Measurements from ENCODE around the gene SOHLH2.

SOHLH2 gene

DNA sequence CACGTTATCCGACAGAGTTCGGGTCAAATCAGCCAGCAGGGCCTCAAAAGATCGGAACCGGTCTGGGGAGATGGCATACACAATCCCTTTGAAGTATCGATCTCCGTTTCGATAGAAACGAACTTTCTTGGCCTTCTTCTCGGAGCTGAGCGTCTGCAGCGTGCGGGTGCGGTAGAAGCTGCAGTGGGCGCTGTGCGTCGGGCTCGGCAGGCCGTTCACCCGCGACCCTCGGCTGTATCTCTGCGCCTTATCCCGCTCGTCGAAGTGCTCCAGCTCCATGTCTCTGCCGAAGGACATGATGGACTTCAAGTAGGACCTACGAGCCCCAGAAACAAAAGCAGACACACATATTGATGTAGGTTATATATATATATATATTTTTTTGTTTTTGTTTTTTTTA is 88.5 kb downstream of the SOHLH2 start:
- H3K9me3 ChIP-seq (ENCODE audit: severe bottlenecking) = no peaks in the 10 kb centered on the region
- no peak for DNase-seq
- H3K27ac ChIP-seq = no peak overlapping the region
- H3K36me3 ChIP-seq = no peaks in the 10 kb centered on the region
- H3K4me3 ChIP-seq (ENCODE audit: low read depth, low read length) = no peak overlapping the region
- H3K27me3 ChIP-seq (ENCODE audit: insufficient read depth, low read depth, severe bottlenecking) = no peaks in the 10 kb centered on the region
- TF ChIP-seq, protein P1, sequence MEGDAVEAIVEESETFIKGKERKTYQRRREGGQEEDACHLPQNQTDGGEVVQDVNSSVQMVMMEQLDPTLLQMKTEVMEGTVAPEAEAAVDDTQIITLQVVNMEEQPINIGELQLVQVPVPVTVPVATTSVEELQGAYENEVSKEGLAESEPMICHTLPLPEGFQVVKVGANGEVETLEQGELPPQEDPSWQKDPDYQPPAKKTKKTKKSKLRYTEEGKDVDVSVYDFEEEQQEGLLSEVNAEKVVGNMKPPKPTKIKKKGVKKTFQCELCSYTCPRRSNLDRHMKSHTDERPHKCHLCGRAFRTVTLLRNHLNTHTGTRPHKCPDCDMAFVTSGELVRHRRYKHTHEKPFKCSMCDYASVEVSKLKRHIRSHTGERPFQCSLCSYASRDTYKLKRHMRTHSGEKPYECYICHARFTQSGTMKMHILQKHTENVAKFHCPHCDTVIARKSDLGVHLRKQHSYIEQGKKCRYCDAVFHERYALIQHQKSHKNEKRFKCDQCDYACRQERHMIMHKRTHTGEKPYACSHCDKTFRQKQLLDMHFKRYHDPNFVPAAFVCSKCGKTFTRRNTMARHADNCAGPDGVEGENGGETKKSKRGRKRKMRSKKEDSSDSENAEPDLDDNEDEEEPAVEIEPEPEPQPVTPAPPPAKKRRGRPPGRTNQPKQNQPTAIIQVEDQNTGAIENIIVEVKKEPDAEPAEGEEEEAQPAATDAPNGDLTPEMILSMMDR (IDR thresholded peaks at IDR 0.05; ENCODE audit: low read depth, low read length) = no peak

DNA sequence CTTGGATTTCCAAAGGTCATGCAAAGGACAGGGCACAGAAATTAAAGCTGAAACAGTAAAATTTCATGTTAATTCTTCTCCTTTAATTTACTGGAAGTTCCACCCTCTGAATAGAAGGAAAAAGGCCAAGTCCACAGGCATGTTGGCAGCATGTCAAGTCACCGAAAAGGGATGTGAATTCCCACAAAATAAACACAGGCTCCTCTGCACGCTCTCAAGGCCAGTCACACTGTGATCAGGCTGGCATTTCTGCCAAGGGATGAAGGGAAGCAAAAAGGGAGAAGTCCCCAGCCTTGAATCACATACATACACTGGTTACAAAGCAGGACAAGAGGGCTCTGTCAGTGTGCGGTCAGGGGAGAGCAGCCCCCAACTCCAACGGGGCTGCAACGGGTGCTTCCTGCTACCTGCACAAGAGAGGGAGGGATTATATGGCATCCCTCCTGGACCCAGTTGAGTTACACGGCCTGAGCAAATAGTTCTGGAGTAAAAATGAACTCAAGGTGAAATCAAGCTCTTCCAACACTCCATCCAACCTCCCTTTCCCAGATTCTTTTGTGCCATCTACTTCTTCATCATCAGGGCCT is 90.0 kb downstream of the SOHLH2 start:
- no peak overlapping the region for H3K4me3 ChIP-seq (ENCODE audit: low read depth, low read length)
- no peaks in the 10 kb centered on the region for H3K9me3 ChIP-seq (ENCODE audit: severe bottlenecking)
- no peak overlapping the region for H3K27ac ChIP-seq
- H3K27me3 ChIP-seq (ENCODE audit: insufficient read depth, low read depth, severe bottlenecking) = no peaks in the 10 kb centered on the region
- TF ChIP-seq, protein P1 (IDR thresholded peaks at IDR 0.05; ENCODE audit: low read depth, low read length) = no peak
- H3K36me3 ChIP-seq = no peaks in the 10 kb centered on the region
- no peak for DNase-seq

Measured in WERI-Rb-1 (cell line).